ENCODE measurements around the gene PACRG. TPM values are rescaled to one million over a fixed set of nuclear protein-coding genes. Genes with fewer than 3 reads are reported as not detected.
A peak's percentile ranks its signal among the peaks of the same experiment; 100 is the strongest.

Gene PACRG
- total and polyA plus RNA-seq, 8 donors: 1.5 to 6.8 (median 4.6) TPM

DNA sequence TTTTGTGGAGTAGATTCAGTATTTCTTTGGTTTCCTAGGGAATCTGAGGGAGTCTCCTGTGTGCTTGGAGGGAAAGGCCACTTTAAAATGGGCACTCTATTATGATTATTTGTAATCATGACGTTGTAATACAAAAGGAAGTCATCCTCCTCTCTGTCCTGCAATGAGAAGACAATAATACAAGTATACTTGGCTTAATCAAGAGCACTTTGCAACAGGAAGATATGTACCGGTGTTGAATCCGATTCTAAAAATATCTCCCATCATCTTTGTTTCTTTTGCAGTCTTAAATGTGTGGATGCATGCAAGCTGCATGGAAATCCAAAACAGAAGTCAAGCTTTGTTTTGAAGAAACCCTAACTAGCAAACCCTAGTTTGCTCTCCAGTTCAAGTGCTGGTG, 592.6 kb downstream of the PACRG start:
- no peaks in the 10 kb centered on the region for H3K36me3 ChIP-seq
- intact Hi-C loops (cut with DNase I): no loop called here
- no peak for DNase-seq
- no peaks in the 10 kb centered on the region for H3K27me3 ChIP-seq
- H3K27ac ChIP-seq: peak overlapping the region in 1 of 2 donors; percentile 13
- H3K4me3 ChIP-seq: no peak overlapping the region
- H3K9me3 ChIP-seq: no peaks in the 10 kb centered on the region
- H3K4me1 ChIP-seq: peaks cover 0 to 10% of the 10 kb centered on the region in 2 donors
- no peak for ATAC-seq
- no peak for TF ChIP-seq CTCF (IDR thresholded peaks at IDR 0.05)

DNA sequence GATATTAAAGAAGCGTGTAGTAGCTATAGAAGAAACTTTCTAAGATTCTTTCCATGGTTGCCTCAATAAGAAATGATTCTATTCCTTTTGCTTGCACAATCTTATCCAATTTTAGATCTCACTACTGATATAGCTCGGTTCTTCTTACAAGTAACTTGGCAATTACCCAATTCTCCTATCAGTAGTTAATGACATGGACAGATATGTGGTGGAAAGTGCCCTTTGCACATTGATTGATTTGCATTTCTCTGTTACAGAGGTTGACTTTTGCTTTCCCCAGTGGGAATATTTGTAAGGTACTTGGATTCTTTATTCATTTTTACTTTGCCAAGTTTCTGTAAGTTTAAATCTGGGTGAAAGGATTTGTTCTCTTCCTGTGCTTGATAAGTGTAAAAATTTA, 593.0 kb downstream of the PACRG start:
- ATAC-seq (no peak), DNase-seq (no peak)
- no peaks in the 10 kb centered on the region for H3K36me3 ChIP-seq
- H3K4me1 ChIP-seq: peaks cover 0 to 11% of the 10 kb centered on the region in 2 donors
- H3K4me3 ChIP-seq: no peak overlapping the region
- intact Hi-C loops (cut with DNase I): no loop called here
- no peak overlapping the region for H3K27ac ChIP-seq
- TF ChIP-seq CTCF (IDR thresholded peaks at IDR 0.05): no peak
- H3K27me3 ChIP-seq: no peaks in the 10 kb centered on the region
- H3K9me3 ChIP-seq: no peaks in the 10 kb centered on the region

DNA sequence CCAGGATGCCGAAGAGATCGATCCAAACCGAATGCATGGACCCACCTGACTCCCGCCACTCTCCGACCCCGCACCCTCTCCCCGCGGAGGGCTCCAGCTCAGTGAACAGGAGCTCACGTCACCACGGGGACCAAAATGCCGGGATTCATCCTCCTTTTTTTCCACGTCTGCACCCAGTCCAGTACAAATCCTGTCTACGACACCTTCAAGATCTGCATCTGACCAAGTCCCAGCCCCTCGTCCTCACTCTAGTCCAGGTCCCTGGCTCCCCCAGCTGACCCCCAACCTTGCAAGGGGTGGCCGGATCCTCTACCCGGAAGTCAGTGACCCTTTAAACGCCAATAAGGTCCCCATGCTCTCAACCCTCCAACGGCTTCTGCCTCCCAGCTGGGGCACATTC, 593.9 kb downstream of the PACRG start:
- Histone ChIP-seq H3K36me3 (no peaks in the 10 kb centered on the region), H3K27ac (no peak overlapping the region), H3K4me1 (peaks cover 0 to 11% of the 10 kb centered on the region in 2 donors), H3K9me3 (no peaks in the 10 kb centered on the region), H3K4me3 (no peak overlapping the region), H3K27me3 (no peaks in the 10 kb centered on the region)
- intact Hi-C loops (cut with DNase I): no loop called here
- no peak for ATAC-seq
- peak in 1 of 4 donors; percentile 45 for DNase-seq
- no peak for TF ChIP-seq CTCF (IDR thresholded peaks at IDR 0.05)

- ATAC-seq: no peak
- intact Hi-C loops (cut with DNase I): no loop called here
- Histone ChIP-seq H3K27ac (no peak overlapping the region), H3K27me3 (no peaks in the 10 kb centered on the region), H3K36me3 (no peaks in the 10 kb centered on the region), H3K4me1 (peaks cover 0 to 11% of the 10 kb centered on the region in 2 donors), H3K9me3 (no peaks in the 10 kb centered on the region), H3K4me3 (no peak overlapping the region)
- no peak for TF ChIP-seq CTCF (IDR thresholded peaks at IDR 0.05)
- DNase-seq: peak in 1 of 4 donors; percentile 63
Measured at GRCh38 chr6:163323274-163323673, 595.5 kb downstream of the PACRG start.

DNA sequence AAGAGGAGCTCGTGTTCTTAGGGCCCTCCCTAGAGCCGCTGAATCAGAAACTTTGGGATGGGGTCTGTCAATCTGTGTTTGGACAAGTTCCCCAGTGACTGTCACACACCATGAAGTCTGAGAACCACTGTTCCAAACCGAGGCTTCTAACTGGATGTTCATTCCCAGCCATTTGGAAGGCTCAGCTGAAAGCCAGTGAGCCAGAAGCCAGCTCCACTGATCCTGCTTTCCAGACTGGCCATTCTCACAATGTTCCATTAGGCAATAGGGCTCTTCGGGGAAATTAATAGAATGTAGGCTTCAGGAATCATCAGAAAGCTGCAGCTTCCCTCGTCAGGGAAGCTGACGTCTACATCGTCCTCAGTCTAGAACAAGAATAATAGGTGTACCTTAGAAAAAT, 595.9 kb downstream of the PACRG start:
- TF ChIP-seq CTCF (IDR thresholded peaks at IDR 0.05): no peak
- DNase-seq (no peak), ATAC-seq (no peak)
- no peaks in the 10 kb centered on the region for H3K36me3 ChIP-seq
- no peaks in the 10 kb centered on the region for H3K9me3 ChIP-seq
- no peak overlapping the region for H3K4me3 ChIP-seq
- intact Hi-C loops (cut with DNase I): no loop called here
- peaks cover 0 to 11% of the 10 kb centered on the region in 2 donors for H3K4me1 ChIP-seq
- H3K27me3 ChIP-seq: no peaks in the 10 kb centered on the region
- no peak overlapping the region for H3K27ac ChIP-seq

All from left lung (tissue), 10 donors.